Activated naive CD4-positive, alpha-beta T cell treated with anti-CD3 and anti-CD28 coated beads, Interleukin-2, amount 10 ng/mL, durations not matched to agents 7 days and 5 days (primary cell): ENCODE measurements around the gene TNFSF4.
"Not testable (repeated sequence)": the region's sequence is repeated elsewhere in the genome, so short reads cannot be mapped to it uniquely, and the experiment has no call there.

Experiments used
- CTCF ChIA-PET: fragments of 350-600 bp; sonication (Branson Sonifier 250); formaldehyde crosslinking; loops from one replicate; lab custom pipeline; 2021; ENCODE audit warnings: antibody characterized with exemption; lab: Charles Lee
- DNase-seq: peaks from one replicate; pipeline ENCODE4 v3.0.0-alpha.2; 2020
- H3K27ac Mint-ChIP-seq: one replicate; pipeline ENCODE4 v1.8.0; 2021; ENCODE audit warnings: mild to moderate bottlenecking, moderate library complexity, mixed read lengths
- H3K27me3 Mint-ChIP-seq: one replicate; pipeline ENCODE4 v1.8.0; 2021; ENCODE audit warnings: mild to moderate bottlenecking, mixed read lengths
- H3K36me3 Mint-ChIP-seq: one replicate; pipeline ENCODE4 v1.8.0; 2021; ENCODE audit warnings: mixed read lengths
- H3K4me1 Mint-ChIP-seq: one replicate; pipeline ENCODE4 v1.8.0; 2021; ENCODE audit warnings: mixed read lengths
- H3K4me3 Mint-ChIP-seq: one replicate; pipeline ENCODE4 v1.8.0; 2021; ENCODE audit warnings: mild to moderate bottlenecking, moderate library complexity, mixed read lengths
- H3K9me3 Mint-ChIP-seq: one replicate; pipeline ENCODE4 v1.8.0; 2021; ENCODE audit warnings: mixed read lengths

Gene TNFSF4

DNA sequence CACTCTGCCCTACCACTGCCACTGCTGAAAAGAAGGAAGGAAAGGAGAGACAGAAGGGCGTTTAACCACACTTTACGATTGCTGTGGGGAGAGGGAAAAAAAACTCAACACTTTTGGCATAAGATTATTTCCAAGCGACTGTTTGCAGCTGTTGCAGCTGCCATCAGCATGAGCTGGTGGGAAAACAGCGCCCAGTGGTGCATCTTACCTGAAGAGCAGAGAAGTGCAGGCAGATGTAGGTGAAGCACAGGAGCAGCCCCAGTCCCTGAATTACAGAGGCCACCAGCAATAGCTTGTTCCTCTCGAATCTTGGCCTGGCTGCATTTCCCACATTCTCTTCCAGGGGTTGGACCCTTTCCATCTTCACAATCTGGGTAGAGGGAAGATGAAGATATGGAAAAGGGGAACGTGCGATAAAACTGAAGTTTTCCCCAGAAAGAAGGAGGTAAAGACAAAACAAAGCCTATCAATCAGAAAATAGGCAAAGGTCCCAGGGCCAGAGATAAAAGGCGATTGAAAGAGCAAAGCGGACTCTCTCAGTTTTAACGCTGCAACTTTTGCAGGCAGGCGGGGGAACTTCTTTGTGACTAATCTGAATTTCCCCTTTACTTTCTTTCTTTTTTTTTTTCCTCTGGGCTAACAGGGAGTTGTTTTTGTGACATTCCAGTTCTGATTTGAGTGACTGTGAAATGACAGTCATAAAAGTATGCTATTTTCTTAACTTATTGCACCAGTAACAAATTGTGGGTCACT lies at the start of gene TNFSF4:
Gene TNFSF4 (minus strand): TSS at position 516 of the 753 bp plus-strand sequence. CDS start 155 bp downstream, at position 361.
- Mint-ChIP-seq H3K27ac (peak within 1 kb of the TSS; percentile 91), H3K27me3 (peaks cover 23% of the 10 kb centered on the region), H3K9me3 (no peaks in the 10 kb centered on the region), H3K4me3 (peak within 1 kb of the TSS; percentile 55), H3K4me1 (peaks cover 39% of the 10 kb centered on the region), H3K36me3 (peaks cover 6% of the 10 kb centered on the region)
- DNase-seq, result peak; percentile 24
- CTCF ChIA-PET, result interaction anchor here (1.1 to 10.9 kb wide), 3 partner anchors 213 to 463 kb away, joined by 3 to 177 read pairs (median 8); no protein-coding TSS in a partner anchor

DNA sequence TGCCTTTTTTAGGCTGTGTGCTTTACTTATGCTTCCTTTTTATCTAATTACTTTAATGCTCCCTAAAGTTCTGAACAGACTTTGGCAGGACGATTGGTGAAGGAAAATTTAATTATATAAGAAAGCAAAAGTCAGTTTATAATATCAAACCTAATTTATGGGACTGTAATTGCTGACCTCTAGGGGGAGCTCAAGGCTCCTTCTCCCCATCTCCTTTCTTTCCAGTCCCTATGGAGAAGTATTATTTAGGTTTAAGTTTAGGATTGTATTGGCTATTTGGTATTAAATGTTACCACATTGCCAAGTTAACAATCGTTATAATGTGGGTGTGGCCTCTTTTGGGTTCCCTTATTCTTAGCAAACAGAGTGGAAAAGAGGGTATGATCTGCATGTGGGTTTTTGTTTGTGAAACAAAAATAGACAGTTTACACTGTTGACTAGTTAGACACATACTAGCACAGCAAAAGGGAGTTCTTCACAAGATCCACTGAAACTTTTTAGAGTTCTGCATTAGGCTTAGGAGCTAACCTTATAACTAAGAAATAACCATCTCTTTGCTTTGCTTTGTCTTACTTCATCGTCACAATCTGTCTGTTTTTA lies 48.2 kb upstream of the TNFSF4 start:
- no peak overlapping the region for H3K4me3 Mint-ChIP-seq

GRCh38 chr1:173253046-173253445 lies 45.9 kb upstream of the TNFSF4 start:
- CTCF ChIA-PET, result no interaction called here
- Mint-ChIP-seq H3K27me3 (peaks cover 5% of the 10 kb centered on the region), H3K36me3 (no peaks in the 10 kb centered on the region), H3K4me1 (no peaks in the 10 kb centered on the region), H3K9me3 (no peaks in the 10 kb centered on the region), H3K27ac (no peak overlapping the region), H3K4me3 (no peak overlapping the region)
- DNase-seq, result no peak

More for the DNA sequence above, 48.2 kb upstream of the TNFSF4 start:
- no peaks in the 10 kb centered on the region for H3K36me3 Mint-ChIP-seq
- CTCF ChIA-PET, result interaction anchor here (0.6 to 1.5 kb wide), 5 partner anchors 10 to 511 kb away, joined by 3 to 6 read pairs (median 3); no protein-coding TSS in a partner anchor
- DNase-seq, result no peak
- H3K9me3 Mint-ChIP-seq, result peaks cover 6% of the 10 kb centered on the region
- H3K4me1 Mint-ChIP-seq, result no peaks in the 10 kb centered on the region
- H3K27me3 Mint-ChIP-seq, result peaks cover 6% of the 10 kb centered on the region
- no peak overlapping the region for H3K27ac Mint-ChIP-seq

GRCh38 chr1:173249349-173249748 lies 42.2 kb upstream of the TNFSF4 start:
- Mint-ChIP-seq H3K9me3 (no peaks in the 10 kb centered on the region), H3K36me3 (no peaks in the 10 kb centered on the region), H3K4me1 (no peaks in the 10 kb centered on the region), H3K27ac (no peak overlapping the region), H3K4me3 (no peak overlapping the region), H3K27me3 (peaks cover 5% of the 10 kb centered on the region)
- CTCF ChIA-PET, result no interaction called here
- DNase-seq, result no peak

- DNase-seq, result no peak
- CTCF ChIA-PET, result no interaction called here
- H3K4me3 Mint-ChIP-seq, result no peak overlapping the region
Measured at GRCh38 chr1:173248247-173248940, 41.3 kb upstream of the TNFSF4 start.

DNA sequence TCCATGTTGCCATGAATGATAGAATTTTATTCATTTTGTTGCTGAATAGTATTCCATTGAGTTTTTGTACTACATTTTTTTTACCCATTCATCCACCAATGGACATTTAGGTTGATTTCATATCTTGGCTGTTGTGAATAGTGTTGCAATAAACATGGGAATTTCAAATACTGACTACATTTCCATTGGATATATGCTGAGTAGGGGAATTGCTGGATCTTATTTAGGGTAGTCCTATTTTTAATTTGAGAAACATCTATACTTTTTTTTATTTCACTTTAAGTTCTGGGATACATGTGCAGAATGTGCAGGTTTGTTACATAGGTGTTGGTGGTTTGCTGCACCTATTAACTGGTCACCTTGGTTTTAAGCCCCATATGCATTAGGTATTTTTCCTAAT lies 38.8 kb upstream of the TNFSF4 start:
- CTCF ChIA-PET, result no interaction called here
- Mint-ChIP-seq H3K27me3 (peaks cover 5% of the 10 kb centered on the region), H3K9me3 (peaks cover 22% of the 10 kb centered on the region), H3K4me1 (no peaks in the 10 kb centered on the region), H3K27ac (no peak overlapping the region), H3K36me3 (no peaks in the 10 kb centered on the region), H3K4me3 (no peak overlapping the region)
- no peak for DNase-seq

More at GRCh38 chr1:173248247-173248940, 41.3 kb upstream of the TNFSF4 start:
- Mint-ChIP-seq H3K27me3 (peaks cover 5% of the 10 kb centered on the region), H3K36me3 (no peaks in the 10 kb centered on the region), H3K9me3 (peaks cover 4% of the 10 kb centered on the region), H3K27ac (no peak overlapping the region), H3K4me1 (no peaks in the 10 kb centered on the region)

DNA sequence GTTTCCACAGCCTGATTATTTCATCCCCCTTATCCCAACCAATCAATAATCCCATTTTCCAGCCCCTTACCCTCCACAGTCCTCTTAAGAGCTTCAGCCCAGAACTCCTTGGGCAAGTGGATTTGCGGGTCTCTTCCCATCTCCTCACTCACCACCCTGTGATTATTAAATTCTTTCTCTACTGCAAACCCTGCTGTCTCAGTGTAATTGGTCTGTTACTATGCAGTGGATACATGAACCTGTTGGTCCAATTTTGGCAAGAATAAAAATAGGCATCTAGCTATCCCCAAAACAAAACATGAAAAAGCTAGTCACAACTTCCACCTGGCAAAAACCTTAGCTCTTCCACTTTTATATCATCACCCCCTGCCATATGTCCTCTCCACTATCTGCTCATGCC lies 36.2 kb upstream of the TNFSF4 start:
- no peaks in the 10 kb centered on the region for H3K36me3 Mint-ChIP-seq
- peaks cover 26% of the 10 kb centered on the region for H3K9me3 Mint-ChIP-seq
- H3K27ac Mint-ChIP-seq, result no peak overlapping the region
- peaks cover 3% of the 10 kb centered on the region for H3K27me3 Mint-ChIP-seq
- no peaks in the 10 kb centered on the region for H3K4me1 Mint-ChIP-seq
- CTCF ChIA-PET, result no interaction called here
- no peak overlapping the region for H3K4me3 Mint-ChIP-seq
- DNase-seq, result no peak

DNA sequence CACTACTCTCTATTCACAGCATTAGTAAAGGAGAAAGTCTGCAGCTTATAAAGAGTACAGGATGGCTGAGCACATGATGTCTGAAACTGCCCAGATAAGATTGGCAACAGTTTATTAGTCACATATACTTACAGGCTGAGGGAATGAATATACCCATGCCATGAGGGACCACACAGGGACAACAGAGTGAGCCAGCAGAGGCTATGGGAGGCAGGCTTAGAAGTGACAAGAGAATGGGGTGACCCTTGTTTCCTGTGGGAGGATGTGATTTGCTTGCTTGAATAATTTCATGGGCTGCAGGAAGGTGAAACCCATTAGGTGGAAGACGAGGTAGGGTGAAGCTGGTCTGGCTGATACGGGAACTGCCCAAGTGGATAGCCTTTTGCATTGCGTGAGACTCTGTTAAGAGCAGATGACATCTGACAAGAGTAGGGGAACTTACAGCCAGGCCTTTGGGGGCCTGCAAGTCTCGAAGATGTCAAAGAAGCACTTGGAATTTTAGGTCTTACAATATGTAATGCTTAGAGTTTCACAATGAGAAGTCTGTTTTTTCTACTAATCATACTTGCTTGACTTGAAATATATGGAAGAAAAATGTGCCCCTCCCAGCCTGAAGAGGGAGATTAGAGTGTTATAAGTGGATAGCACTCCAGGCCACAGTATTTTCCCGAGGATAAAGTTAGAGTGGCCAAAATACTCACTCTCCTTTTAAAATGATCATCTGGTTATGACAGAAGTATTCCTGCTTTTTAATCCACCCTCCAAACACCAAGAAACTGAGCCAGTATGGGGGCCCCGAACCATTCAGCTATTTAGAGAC lies 34.6 kb upstream of the TNFSF4 start:
- Mint-ChIP-seq H3K9me3 (peaks cover 26% of the 10 kb centered on the region), H3K4me3 (no peak overlapping the region), H3K27me3 (no peaks in the 10 kb centered on the region), H3K27ac (no peak overlapping the region), H3K4me1 (no peaks in the 10 kb centered on the region), H3K36me3 (no peaks in the 10 kb centered on the region)
- CTCF ChIA-PET, result no interaction called here
- DNase-seq, result no peak

- DNase-seq, result no peak
- no peaks in the 10 kb centered on the region for H3K4me1 Mint-ChIP-seq
- no peak overlapping the region for H3K27ac Mint-ChIP-seq
- no peaks in the 10 kb centered on the region for H3K27me3 Mint-ChIP-seq
- no peak overlapping the region for H3K4me3 Mint-ChIP-seq
- CTCF ChIA-PET, result interaction anchor here (0.6 kb wide), 1 partner anchor 36 kb away, joined by 3 read pairs; no protein-coding TSS in a partner anchor
- peaks cover 26% of the 10 kb centered on the region for H3K9me3 Mint-ChIP-seq
- no peaks in the 10 kb centered on the region for H3K36me3 Mint-ChIP-seq
Measured at GRCh38 chr1:173240609-173241008, 33.5 kb upstream of the TNFSF4 start.

GRCh38 chr1:173239058-173239457 lies 31.9 kb upstream of the TNFSF4 start:
- Mint-ChIP-seq H3K27me3 (no peaks in the 10 kb centered on the region), H3K4me1 (no peaks in the 10 kb centered on the region), H3K27ac (no peak overlapping the region), H3K36me3 (no peaks in the 10 kb centered on the region), H3K4me3 (no peak overlapping the region), H3K9me3 (peaks cover 27% of the 10 kb centered on the region)
- CTCF ChIA-PET, result no interaction called here
- no peak for DNase-seq

DNA sequence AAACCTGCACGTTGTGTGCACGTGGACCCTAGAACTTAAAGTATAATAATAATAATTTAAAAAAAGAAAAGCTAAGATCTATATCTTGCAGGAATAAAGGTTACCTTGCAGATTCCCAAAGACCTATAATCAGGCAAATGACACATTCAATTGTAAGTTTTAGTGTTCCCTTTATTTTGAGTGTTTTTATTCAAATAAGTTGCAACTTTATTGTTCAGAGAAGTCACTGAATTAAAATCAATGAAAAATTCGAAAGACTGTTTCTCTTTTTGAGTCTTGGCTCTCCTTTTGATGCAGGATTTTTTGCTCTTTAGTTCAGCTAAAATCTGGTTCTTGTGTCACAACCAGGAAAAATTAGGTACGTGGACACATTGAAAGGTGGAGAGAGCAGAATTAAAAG lies 27.8 kb upstream of the TNFSF4 start:
- no peaks in the 10 kb centered on the region for H3K4me1 Mint-ChIP-seq
- H3K27ac Mint-ChIP-seq, result no peak overlapping the region
- CTCF ChIA-PET, result no interaction called here
- no peaks in the 10 kb centered on the region for H3K36me3 Mint-ChIP-seq
- H3K4me3 Mint-ChIP-seq, result no peak overlapping the region
- peaks cover 5% of the 10 kb centered on the region for H3K9me3 Mint-ChIP-seq
- DNase-seq, result no peak
- H3K27me3 Mint-ChIP-seq, result no peaks in the 10 kb centered on the region

GRCh38 chr1:173234434-173234833 lies 27.3 kb upstream of the TNFSF4 start:
- H3K27ac Mint-ChIP-seq, H3K4me3 Mint-ChIP-seq, H3K36me3 Mint-ChIP-seq, H3K9me3 Mint-ChIP-seq, CTCF ChIA-PET, H3K4me1 Mint-ChIP-seq, H3K27me3 Mint-ChIP-seq, DNase-seq: not testable (repeated sequence)

- H3K27ac Mint-ChIP-seq, H3K4me3 Mint-ChIP-seq, H3K27me3 Mint-ChIP-seq, H3K36me3 Mint-ChIP-seq, CTCF ChIA-PET, H3K4me1 Mint-ChIP-seq, DNase-seq: not testable (repeated sequence)
- H3K9me3 Mint-ChIP-seq, result peaks cover 10% of the 10 kb centered on the region
Measured at GRCh38 chr1:173229031-173229430, 21.9 kb upstream of the TNFSF4 start.

DNA sequence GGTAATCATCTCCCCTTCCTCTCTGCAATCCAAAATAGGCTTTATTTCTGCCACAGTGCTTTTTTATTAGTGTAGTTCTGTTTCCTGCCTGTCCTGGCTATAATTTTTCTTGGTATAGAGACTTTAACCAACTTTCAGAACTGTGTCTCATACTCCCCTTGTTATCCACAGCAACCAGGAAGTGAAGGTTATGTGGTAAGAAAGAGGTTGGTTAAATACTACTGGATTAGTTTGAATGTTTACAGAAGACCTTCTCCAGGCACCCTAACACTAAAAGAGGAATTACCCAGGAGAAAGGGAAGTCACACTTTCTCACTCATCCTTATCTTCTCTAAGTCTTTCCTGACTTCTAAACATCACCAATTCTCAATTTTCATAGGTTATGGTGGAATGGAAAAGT lies 17.8 kb upstream of the TNFSF4 start:
- peaks cover 7% of the 10 kb centered on the region for H3K9me3 Mint-ChIP-seq
- peaks cover 9% of the 10 kb centered on the region for H3K4me1 Mint-ChIP-seq
- CTCF ChIA-PET, result no interaction called here
- no peaks in the 10 kb centered on the region for H3K27me3 Mint-ChIP-seq
- no peak overlapping the region for H3K27ac Mint-ChIP-seq
- no peak overlapping the region for H3K4me3 Mint-ChIP-seq
- no peak for DNase-seq
- no peaks in the 10 kb centered on the region for H3K36me3 Mint-ChIP-seq
